GM23248 (cell line): ENCODE results near the gene SMIM29.

Experiments
- EZH2 ChIP-seq: fragments of 200-600 bp; sonication (generic); IDR thresholded peaks from 2 replicates; pipeline ENCODE4 v1.6.1; 2018; ENCODE audit warnings: antibody characterized with exemption, mild to moderate bottlenecking; ENCODE audit not compliant: insufficient read depth, poor library complexity, severe bottlenecking
- EZH2phosphoT487 ChIP-seq: fragments of 200-600 bp; sonication (generic); IDR thresholded peaks from 2 replicates; pipeline ENCODE4 v1.6.1; 2018; ENCODE audit warnings: antibody characterized with exemption, moderate library complexity, mild to moderate bottlenecking, low read depth; ENCODE audit not compliant: insufficient read depth

DNA sequence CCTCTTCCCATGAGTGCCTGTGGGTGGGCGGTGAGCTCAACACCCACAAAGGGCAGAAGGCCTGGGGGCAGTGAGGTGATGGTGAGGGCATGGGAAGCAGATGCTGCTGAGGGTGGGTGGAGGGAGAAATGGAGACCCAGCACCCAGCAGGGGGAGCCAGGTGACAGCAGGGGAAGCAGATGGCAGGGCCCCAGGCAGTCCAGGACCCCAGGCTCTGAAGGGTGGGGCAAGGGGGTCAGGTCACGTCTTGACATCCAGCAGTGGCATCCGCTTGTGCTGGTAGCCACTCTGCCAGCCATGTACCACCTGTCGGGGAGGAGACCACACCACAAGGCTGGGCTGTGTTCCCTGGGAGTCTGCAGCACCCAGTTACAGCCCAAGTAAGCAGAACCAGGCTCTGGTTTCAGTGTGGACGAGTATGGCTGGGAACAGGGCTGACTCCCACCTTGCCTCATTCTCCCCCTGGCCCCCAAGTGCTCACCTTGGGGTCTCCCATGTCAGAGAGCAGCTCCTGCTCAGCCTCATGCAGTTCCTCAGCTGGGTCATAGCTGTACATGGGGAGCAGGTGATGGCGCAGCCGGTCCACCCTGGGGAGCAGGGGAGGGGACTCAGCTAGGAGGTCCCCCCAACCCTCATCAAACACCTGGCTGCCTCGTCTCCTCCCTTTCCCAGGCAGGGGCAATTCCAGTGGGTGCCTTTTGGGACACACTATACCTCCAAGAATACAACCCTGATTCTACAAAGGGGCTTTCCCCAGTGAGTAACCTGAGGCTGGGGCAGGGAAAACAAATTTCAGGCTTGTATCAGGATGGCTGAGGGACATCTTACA, 2.0 kb downstream of the SMIM29 start:
- no peak for TF ChIP-seq EZH2phosphoT487
- no peak for TF ChIP-seq EZH2
